ENCODE data around the gene CASR.

CASR gene

GRCh38 chr3:122313281-122313680 is 129.8 kb downstream of the CASR start (continued):
- TF ChIP-seq ZBTB26 (tag by site-specific recombination; optimal IDR thresholded peaks at IDR 0.05), result no peak
- no peak for TF ChIP-seq RBAK (tag by site-specific recombination; IDR thresholded peaks at IDR 0.05)
- TF ChIP-seq ZNF398 (tag by site-specific recombination; IDR thresholded peaks at IDR 0.05), result no peak
- no peak for TF ChIP-seq ZNF791 (tag by site-specific recombination; IDR thresholded peaks at IDR 0.05)
- no peak for TF ChIP-seq ZNF175 (tag by site-specific recombination; IDR thresholded peaks at IDR 0.05)

- H3K4me1 ChIP-seq (ENCODE audit: control insufficient read depth, insufficient read depth, low read length), result no peaks in the 10 kb centered on the region
- H3K4me3 ChIP-seq (ENCODE audit: low read depth, low read length), result no peak overlapping the region
- no peaks in the 10 kb centered on the region for H3K36me3 ChIP-seq (ENCODE audit: control insufficient read depth in 2 of 2, insufficient read depth in 1 of 2, low read length in 2 of 2)
- TF ChIP-seq MZF1 (tag by site-specific recombination; IDR thresholded peaks at IDR 0.05; ENCODE audit: borderline replicate concordance) (no peak), ZNF157 (tag by site-specific recombination; IDR thresholded peaks at IDR 0.05) (no peak), ZNF670 (tag by site-specific recombination; IDR thresholded peaks at IDR 0.05; ENCODE audit: low read depth) (no peak), SALL2 (tag by site-specific recombination; IDR thresholded peaks at IDR 0.05; ENCODE audit: borderline replicate concordance) (no peak), ZNF513 (tag by site-specific recombination; IDR thresholded peaks at IDR 0.05) (no peak), ZFP37 (tag by site-specific recombination; IDR thresholded peaks at IDR 0.05) (no peak), ZNF350 (tag by site-specific recombination; IDR thresholded peaks at IDR 0.05) (no peak), ZNF2 (tag by site-specific recombination; IDR thresholded peaks at IDR 0.05) (no peak), GLIS1 (tag by site-specific recombination; IDR thresholded peaks at IDR 0.05) (no peak), ZNF473 (tag by site-specific recombination; IDR thresholded peaks at IDR 0.05) (no peak), ZNF621 (tag by site-specific recombination; IDR thresholded peaks at IDR 0.05) (no peak), ZNF146 (tag by site-specific recombination; IDR thresholded peaks at IDR 0.05) (no peak)
- POLR2A ChIA-PET, result no interaction called here
- CTCF ChIA-PET, result no interaction called here
- H3K27ac ChIP-seq (ENCODE audit: extremely low read depth, low read depth, low read length), result no peak overlapping the region
- H3K9me3 ChIP-seq (ENCODE audit: control insufficient read depth, insufficient read depth, low read depth, low read length), result no peaks in the 10 kb centered on the region
These were observed 130.9 kb downstream of the CASR start for GRCh38 chr3:122314228-122314876.

- Histone ChIP-seq H3K36me3 (ENCODE audit: control insufficient read depth in 2 of 2, insufficient read depth in 1 of 2, low read length in 2 of 2) (no peaks in the 10 kb centered on the region), H3K4me3 (ENCODE audit: low read depth, low read length) (no peak overlapping the region), H3K9me3 (ENCODE audit: control insufficient read depth, insufficient read depth, low read depth, low read length) (no peaks in the 10 kb centered on the region), H3K27ac (ENCODE audit: extremely low read depth, low read depth, low read length) (no peak overlapping the region), H3K4me1 (ENCODE audit: control insufficient read depth, insufficient read depth, low read length) (no peaks in the 10 kb centered on the region)
- CTCF ChIA-PET, result no interaction called here
- POLR2A ChIA-PET, result no interaction called here
- TF ChIP-seq BCL11A (tag by site-specific recombination; IDR thresholded peaks at IDR 0.05; ENCODE audit: low read depth) (no peak), ZNF791 (tag by site-specific recombination; IDR thresholded peaks at IDR 0.05) (no peak), ZBTB48 (tag by site-specific recombination; IDR thresholded peaks at IDR 0.05) (no peak), ZNF184 (tag by site-specific recombination; IDR thresholded peaks at IDR 0.05) (no peak), OVOL3 (tag by site-specific recombination; IDR thresholded peaks at IDR 0.05) (no peak), ZNF211 (tag by site-specific recombination; IDR thresholded peaks at IDR 0.05; ENCODE audit: low read depth) (no peak), ZNF560 (tag by site-specific recombination; IDR thresholded peaks at IDR 0.05; ENCODE audit: borderline replicate concordance) (no peak), TRIM28 (IDR thresholded peaks at IDR 0.05; ENCODE audit: borderline replicate concordance, low read length) (no peak), ZNF394 (tag by site-specific recombination; IDR thresholded peaks at IDR 0.05; ENCODE audit: borderline replicate concordance) (no peak), ZNF513 (tag by site-specific recombination; IDR thresholded peaks at IDR 0.05) (no peak), WT1 (tag by site-specific recombination; IDR thresholded peaks at IDR 0.05) (no peak), SCRT1 (tag by site-specific recombination; IDR thresholded peaks at IDR 0.05; ENCODE audit: borderline replicate concordance) (no peak), ZBTB44 (tag by site-specific recombination; IDR thresholded peaks at IDR 0.05) (no peak)
These were observed 132.2 kb downstream of the CASR start for GRCh38 chr3:122315619-122316018.
